HG02981 (cell line): ENCODE results near the gene ASCL2.

ENCODE experiments used
- ATAC-seq: cut with Tn5 transposase; IDR thresholded peaks from one replicate; pipeline ENCODE4 v1.9.1; 2021; ENCODE audit warnings: mild to moderate bottlenecking, moderate library complexity; ENCODE audit not compliant: unreplicated experiment

Gene ASCL2

DNA sequence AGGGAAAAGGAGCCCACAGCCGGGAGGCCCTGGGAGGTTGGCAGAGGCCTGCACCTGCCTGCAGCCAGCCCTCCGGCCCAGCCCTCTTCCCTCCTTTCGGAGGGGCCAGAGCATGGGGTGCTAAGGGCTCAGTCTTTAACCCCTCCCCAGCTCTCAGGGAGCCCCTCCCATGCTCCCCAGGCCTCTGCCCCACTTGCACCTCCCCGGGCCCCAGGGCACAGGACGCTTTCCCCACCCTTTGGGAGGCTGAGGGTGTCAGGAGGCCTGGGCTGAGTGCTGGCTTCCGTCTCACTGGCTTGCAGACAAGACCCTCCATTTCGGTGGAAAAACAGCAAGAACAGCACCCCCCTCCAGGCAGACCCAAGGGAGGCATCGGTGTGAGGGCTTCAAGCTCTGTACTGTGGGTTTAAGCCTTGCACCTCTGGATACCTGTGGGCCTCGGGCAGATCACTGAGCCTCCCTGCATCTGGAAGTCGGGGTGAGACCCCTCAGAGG is 7.3 kb downstream of the ASCL2 start:
- no peak for ATAC-seq

GRCh38 chr11:2262301-2263070 is 7.9 kb downstream of the ASCL2 start:
- ATAC-seq, result no peak

- ATAC-seq, result no peak
Measured at GRCh38 chr11:2261436-2262230, 8.8 kb downstream of the ASCL2 start.

GRCh38 chr11:2260491-2261364 is 9.7 kb downstream of the ASCL2 start:
- no peak for ATAC-seq

DNA sequence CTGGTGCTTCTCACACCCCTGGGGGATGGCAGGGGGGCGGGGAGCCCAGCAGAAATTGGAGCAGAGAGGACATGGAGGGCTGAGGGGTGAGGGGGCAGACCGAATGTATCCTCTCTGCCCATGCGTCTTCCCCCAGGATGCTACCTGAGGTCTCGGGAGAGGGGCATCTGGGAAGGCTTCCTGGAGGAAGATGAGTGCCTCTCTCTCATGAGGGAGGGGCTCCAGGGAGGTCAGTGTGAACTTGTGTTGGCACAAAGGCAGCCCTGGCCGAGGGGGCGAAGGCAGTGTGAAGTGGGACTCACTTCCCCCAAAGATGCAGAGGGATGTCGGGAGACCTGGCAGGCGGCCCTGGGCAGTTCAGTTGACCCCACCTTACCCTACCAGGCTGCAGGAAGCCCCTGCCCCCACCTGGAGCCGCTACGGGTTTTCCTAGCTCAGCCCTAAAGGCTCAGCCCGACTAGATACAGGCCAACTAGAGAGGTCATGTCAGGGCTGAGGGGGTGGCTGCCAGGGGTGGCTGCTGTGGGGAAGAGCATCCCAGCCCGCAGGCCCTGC is 10.4 kb downstream of the ASCL2 start:
- ATAC-seq, result no peak

GRCh38 chr11:2259466-2259830 is 10.9 kb downstream of the ASCL2 start:
- no peak for ATAC-seq

DNA sequence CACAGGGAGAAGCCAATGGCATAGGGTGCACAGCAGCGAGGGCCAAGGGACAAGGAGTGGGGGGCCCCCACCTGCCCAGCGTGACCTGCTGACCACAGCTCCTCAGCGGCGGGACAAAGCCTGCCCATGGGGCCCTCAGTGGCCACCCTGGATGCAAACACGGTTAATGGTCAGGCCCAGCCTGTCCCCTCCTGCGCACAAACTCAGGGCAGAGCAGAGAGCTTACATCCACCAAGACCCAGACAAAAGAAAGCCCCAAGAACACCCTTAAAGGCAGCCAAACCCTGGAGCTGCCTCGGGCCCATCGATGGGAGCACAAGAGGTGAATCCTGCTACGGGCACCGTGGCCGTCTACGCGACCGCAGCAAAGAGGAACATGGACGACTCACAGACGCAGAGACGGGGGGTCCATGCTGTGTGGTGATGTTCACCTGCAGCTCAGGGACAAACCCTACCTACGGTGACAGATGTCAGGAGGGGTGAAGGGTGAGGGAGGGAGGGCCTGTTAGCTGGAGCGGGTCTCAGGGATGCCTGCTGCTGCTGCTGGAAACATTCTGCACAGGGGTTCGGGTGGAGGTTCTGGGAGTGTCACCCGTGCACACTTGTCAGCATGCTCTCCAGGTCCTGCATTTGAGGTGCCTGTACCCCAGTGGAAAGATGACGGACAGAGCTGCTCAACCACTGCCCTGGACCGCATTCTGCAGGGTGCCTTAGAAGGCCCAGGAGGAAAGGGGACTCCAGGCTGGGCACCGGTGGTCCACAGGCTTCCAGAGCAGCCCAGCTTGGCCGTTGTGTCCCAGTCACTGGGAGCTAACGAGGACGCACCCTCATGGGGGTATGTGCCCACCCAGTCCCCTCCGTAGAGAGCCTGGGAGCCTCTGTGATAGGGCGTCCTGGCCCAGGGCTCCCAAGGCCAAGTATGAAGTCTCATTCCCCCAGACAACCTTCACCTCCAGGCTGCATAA is 11.6 kb downstream of the ASCL2 start:
- no peak for ATAC-seq

DNA sequence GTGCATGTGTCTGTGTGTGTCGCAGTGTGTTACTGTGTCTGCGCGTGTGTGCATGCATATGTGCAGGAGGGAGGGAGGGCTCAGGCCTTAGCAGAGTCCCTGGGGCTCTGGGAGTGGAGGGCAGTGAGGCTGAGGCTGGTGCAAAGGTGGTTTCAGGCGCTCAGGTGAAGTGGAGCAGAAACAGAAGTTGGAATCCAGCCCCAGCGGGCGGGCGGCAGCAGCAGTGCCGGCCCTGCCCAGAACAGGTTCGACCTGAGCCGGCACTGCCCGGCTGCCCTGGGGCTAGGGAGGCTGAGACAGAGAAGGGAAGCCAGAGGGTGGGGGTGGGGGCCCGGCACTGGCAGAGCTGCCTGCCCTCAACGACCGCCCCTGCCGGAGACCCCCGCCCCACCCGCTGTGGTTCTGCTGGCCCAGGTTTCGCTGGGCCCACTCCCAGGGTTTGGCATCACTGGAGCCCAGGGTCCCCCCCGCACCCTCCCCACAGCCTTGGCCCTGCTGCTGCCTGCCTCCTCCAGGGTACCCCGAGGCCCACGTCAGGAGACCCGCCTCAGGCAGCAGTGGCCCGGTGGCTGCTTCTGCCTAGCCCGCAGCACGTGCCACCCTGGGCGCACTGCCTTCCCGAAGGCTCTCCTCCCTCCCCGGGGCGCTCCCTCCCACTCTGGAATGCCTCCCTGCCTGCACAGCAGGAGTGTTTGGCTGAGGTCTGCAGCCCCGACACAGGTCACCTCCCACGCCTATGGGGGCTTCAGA is 13.3 kb downstream of the ASCL2 start:
- ATAC-seq, result no peak

GRCh38 chr11:2256293-2256913 is 14.0 kb downstream of the ASCL2 start:
- ATAC-seq, result no peak

- ATAC-seq, result no peak
Measured at GRCh38 chr11:2252018-2252417, 18.4 kb downstream of the ASCL2 start.

- no peak for ATAC-seq
Measured at GRCh38 chr11:2251138-2251537, 19.2 kb downstream of the ASCL2 start.

GRCh38 chr11:2250485-2250884 is 19.9 kb downstream of the ASCL2 start:
- no peak for ATAC-seq

GRCh38 chr11:2250041-2250440 is 20.3 kb downstream of the ASCL2 start:
- no peak for ATAC-seq

DNA sequence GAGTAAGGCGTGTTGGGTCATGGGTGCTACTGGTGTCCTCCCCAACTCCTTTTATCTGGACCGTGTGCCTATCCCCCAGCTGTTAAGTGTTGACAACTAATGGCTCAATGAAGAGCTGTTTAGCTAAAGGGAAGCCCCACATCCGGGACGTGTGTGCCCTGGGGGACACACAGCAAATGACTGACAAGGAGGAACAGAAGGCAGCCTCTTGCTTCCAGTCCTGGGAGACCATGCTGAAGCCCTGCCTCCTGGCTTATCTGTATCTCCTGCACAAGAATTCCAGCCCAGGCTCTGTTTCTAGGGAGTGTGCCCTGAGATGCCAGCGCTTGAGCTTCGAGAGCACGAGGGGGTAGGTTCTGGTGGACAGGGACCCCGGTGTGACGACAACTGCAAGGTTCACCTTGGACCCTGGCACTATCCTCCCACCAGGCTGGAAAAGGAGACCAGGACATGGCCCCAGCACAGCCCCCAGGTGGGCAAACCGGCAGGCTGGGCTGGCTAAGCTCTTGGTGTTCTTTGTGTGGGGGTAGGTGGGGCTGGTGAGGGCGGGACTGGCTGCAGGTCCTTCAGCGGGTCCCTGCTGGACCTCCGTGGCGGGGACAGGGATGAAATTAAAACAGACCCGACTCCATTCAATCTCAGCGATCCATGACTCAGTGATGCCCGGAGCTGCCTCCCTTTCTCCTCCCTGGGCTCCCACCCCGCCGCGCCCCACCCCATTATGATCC is 21.0 kb downstream of the ASCL2 start:
- no peak for ATAC-seq

DNA sequence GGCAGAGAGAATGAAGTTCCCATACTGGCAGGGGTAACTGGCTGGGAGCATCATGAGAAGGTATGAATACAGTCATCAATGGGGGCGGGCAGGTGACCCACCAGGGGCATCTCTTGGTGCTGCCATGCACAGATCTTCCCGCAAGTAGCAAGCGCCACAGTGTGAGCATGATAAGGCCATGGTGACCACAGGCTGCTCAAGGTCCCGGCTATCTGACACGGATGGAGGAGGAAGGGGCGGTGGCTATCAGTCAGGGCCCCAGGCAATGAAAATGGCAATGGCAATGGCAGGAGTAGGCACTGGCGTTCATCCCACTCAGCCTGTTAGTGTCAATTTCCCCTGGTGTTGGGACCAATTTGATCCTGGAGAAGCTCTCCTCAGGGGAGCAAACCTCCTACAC is 21.6 kb downstream of the ASCL2 start:
- ATAC-seq, result no peak

GRCh38 chr11:2248242-2248641 is 22.1 kb downstream of the ASCL2 start:
- ATAC-seq, result no peak

DNA sequence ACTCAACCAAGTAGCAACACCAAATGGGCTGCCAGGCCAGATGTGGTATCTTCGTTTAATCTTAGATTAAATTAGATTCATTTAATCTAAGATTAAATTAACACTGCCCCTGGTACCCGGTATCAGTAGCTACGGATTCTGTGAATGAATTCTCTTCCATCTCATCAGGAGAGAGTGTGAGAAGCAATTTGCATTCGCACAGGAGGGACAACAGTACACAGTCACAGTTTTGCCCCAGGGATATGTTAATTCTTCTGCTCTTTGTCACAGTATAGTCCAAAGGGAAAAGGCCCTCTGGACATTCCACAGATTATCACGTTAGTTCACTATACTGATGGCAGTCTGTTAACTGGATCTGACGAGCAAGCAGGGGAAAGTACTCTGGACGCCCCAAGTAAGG is 22.9 kb downstream of the ASCL2 start:
- ATAC-seq, result no peak

DNA sequence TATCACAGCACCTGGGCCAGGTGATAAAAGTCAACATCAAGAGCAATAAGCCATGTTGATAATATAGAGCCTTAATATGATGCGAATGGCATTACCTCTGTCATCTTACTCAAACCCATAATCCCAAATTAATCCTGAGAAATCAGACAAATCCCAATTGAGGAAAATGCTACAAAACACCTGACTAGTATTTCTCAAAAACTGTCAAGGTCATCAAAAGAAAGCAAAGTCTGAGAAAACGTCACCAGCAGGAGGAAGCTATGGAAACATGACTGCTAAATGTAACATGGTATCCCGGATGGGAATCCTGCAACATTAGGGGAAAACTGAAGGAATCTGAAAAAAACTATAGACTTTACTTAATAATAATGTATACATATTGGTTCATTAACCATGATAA is 29.6 kb downstream of the ASCL2 start:
- no peak for ATAC-seq
